ENCODE results near the gene PTPN6. TPM values are rescaled to one million over a fixed set of nuclear protein-coding genes. Genes with fewer than 3 reads are reported as not detected.

PTPN6 gene
- total RNA-seq, 1 donor from 2014 or later: 70.2 TPM

DNA sequence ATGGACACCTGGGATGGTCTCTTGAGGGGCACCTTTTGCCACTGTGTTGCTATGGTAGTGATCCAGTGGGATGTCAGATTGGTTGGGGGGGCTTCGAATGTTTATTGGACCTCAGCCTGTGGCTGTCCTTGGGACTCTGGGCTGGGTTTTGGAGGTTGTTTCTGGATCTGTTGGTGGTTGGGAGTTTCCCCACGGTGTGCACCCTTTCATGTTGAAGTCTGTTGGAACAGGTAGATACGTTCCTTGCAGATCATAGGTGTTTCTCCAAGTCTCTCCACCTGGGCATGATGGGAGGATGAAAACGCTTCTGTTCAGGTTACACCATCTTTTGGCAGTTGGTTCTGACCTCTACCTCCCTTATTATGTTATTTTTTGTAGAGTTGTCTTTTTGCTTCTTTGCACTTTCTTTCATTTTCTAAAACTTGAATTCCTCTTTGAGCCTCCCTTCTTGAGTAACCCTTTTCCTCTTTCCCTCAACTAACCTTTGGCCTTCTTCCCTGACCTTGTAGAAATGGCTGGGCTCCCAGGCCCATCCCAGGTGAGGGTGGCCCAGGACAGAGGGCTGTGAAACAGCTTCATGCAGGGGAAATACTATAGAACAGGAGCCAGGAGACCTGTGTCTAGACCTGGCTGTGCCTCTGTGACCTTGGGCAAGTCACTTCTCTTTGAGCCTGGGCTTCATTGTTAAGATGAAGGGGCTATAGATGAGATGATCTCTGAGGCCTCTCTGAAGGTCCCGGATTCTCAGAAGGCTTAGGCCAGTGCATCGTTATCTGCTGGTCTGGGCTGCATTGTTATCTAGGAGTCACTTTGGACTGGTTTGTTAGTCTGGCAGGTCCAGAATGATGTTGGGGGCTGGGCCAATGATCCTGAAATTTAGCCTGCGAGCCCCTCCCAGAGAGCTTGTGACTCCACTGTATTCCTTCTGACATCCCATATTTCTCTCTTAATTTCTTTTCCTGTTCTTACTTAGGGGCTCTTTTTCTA is 21.4 kb upstream of the PTPN6 start:
- H3K4me1 Mint-ChIP-seq (ENCODE audit: low read depth): peaks cover 57% of the 10 kb centered on the region
- no peak for DNase-seq (ENCODE audit: low spot score, unreplicated experiment)
- no peaks in the 10 kb centered on the region for H3K27me3 Mint-ChIP-seq
- H3K9me3 Mint-ChIP-seq (ENCODE audit: low read depth): no peaks in the 10 kb centered on the region
- peak overlapping the region; percentile 99 for H3K4me3 Mint-ChIP-seq (ENCODE audit: low read depth)
- H3K36me3 Mint-ChIP-seq (ENCODE audit: insufficient read depth): peaks cover 12% of the 10 kb centered on the region
- peak overlapping the region; percentile 95 for H3K27ac Mint-ChIP-seq
- TF ChIP-seq, protein P1, sequence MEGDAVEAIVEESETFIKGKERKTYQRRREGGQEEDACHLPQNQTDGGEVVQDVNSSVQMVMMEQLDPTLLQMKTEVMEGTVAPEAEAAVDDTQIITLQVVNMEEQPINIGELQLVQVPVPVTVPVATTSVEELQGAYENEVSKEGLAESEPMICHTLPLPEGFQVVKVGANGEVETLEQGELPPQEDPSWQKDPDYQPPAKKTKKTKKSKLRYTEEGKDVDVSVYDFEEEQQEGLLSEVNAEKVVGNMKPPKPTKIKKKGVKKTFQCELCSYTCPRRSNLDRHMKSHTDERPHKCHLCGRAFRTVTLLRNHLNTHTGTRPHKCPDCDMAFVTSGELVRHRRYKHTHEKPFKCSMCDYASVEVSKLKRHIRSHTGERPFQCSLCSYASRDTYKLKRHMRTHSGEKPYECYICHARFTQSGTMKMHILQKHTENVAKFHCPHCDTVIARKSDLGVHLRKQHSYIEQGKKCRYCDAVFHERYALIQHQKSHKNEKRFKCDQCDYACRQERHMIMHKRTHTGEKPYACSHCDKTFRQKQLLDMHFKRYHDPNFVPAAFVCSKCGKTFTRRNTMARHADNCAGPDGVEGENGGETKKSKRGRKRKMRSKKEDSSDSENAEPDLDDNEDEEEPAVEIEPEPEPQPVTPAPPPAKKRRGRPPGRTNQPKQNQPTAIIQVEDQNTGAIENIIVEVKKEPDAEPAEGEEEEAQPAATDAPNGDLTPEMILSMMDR (IDR thresholded peaks at IDR 0.05; ENCODE audit: unreplicated experiment): no peak

DNA sequence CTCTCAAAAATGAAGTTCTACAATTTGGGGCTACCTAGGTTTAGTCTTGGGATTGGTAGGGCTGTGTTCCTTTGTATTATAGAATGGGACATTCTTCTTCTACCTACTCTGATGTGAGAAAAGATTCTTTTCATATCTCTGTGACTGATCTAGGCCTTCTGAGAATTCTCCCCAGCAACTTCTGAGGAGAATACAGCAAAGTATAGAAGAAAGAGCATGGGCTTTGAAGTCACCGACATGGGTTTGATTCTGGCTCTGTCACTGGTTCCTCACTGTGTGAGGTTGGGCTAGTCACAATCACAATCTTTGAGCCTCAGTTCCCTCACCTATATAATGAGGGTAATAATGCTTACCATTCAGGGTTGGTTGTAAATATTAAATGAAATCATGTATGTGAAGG is 18.4 kb upstream of the PTPN6 start:
- H3K27ac Mint-ChIP-seq: peak overlapping the region; percentile 36
- TF ChIP-seq, protein P1 (IDR thresholded peaks at IDR 0.05; ENCODE audit: unreplicated experiment): no peak
- no peaks in the 10 kb centered on the region for H3K9me3 Mint-ChIP-seq (ENCODE audit: low read depth)
- H3K4me3 Mint-ChIP-seq (ENCODE audit: low read depth): no peak overlapping the region
- H3K4me1 Mint-ChIP-seq (ENCODE audit: low read depth): peaks cover 38% of the 10 kb centered on the region
- DNase-seq (ENCODE audit: low spot score, unreplicated experiment): no peak
- H3K27me3 Mint-ChIP-seq: no peaks in the 10 kb centered on the region
- peaks cover 29% of the 10 kb centered on the region for H3K36me3 Mint-ChIP-seq (ENCODE audit: insufficient read depth)

DNA sequence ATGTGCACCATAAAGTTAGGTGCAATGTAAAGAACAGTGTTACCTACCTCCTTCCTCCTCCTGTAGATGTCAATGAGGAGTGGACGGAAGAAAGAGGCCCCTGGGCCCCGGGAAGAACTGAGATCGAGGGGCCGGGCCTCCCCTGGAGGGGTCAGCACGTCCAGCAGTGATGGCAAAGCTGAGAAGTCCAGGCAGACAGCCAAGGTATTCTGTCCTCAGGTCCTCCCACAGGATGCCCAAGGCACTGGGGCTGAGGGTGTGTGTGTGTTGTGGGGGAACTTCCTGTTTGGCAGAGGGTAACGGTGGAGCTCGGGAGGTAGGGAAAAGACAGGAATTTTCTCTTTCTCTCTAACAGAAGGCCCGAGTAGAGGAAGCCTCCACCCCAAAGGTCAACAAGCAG is 17.0 kb upstream of the PTPN6 start:
- no peaks in the 10 kb centered on the region for H3K27me3 Mint-ChIP-seq
- no peaks in the 10 kb centered on the region for H3K9me3 Mint-ChIP-seq (ENCODE audit: low read depth)
- no peak overlapping the region for H3K4me3 Mint-ChIP-seq (ENCODE audit: low read depth)
- TF ChIP-seq, protein P1 (IDR thresholded peaks at IDR 0.05; ENCODE audit: unreplicated experiment): no peak
- no peak overlapping the region for H3K27ac Mint-ChIP-seq
- DNase-seq (ENCODE audit: low spot score, unreplicated experiment): no peak
- peaks cover 36% of the 10 kb centered on the region for H3K4me1 Mint-ChIP-seq (ENCODE audit: low read depth)
- H3K36me3 Mint-ChIP-seq (ENCODE audit: insufficient read depth): peaks cover 32% of the 10 kb centered on the region

DNA sequence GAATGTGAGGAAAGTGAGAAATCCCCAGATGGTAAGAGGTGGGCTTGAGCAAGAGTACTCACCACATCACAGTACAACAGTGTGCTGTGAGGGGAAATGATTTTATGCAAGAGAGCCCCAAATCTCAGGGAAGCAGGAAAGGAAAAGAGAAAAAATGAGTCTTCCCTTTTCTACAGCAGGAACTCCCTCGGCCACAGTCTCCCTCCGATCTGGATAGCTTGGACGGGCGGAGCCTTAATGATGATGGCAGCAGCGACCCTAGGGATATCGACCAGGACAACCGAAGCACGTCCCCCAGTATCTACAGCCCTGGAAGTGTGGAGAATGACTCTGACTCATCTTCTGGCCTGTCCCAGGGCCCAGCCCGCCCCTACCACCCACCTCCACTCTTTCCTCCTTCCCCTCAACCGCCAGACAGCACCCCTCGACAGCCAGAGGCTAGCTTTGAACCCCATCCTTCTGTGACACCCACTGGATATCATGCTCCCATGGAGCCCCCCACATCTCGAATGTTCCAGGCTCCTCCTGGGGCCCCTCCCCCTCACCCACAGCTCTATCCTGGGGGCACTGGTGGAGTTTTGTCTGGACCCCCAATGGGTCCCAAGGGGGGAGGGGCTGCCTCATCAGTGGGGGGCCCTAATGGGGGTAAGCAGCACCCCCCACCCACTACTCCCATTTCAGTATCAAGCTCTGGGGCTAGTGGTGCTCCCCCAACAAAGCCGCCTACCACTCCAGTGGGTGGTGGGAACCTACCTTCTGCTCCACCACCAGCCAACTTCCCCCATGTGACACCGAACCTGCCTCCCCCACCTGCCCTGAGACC is 15.6 kb upstream of the PTPN6 start:
- Mint-ChIP-seq H3K4me1 (ENCODE audit: low read depth) (peaks cover 24% of the 10 kb centered on the region), H3K27me3 (no peaks in the 10 kb centered on the region), H3K27ac (peak overlapping the region; percentile 14), H3K9me3 (ENCODE audit: low read depth) (no peaks in the 10 kb centered on the region), H3K36me3 (ENCODE audit: insufficient read depth) (peaks cover 42% of the 10 kb centered on the region), H3K4me3 (ENCODE audit: low read depth) (no peak overlapping the region)
- no peak for DNase-seq (ENCODE audit: low spot score, unreplicated experiment)
- TF ChIP-seq, protein P1 (IDR thresholded peaks at IDR 0.05; ENCODE audit: unreplicated experiment): no peak

DNA sequence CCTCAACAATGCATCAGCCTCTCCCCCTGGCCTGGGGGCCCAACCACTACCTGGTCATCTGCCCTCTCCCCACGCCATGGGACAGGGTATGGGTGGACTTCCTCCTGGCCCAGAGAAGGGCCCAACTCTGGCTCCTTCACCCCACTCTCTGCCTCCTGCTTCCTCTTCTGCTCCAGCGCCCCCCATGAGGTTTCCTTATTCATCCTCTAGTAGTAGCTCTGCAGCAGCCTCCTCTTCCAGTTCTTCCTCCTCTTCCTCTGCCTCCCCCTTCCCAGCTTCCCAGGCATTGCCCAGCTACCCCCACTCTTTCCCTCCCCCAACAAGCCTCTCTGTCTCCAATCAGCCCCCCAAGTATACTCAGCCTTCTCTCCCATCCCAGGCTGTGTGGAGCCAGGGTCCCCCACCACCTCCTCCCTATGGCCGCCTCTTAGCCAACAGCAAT is 14.9 kb upstream of the PTPN6 start:
- H3K36me3 Mint-ChIP-seq (ENCODE audit: insufficient read depth): peaks cover 45% of the 10 kb centered on the region
- TF ChIP-seq, protein P1 (IDR thresholded peaks at IDR 0.05; ENCODE audit: unreplicated experiment): no peak
- no peak for DNase-seq (ENCODE audit: low spot score, unreplicated experiment)
- H3K4me3 Mint-ChIP-seq (ENCODE audit: low read depth): peak overlapping the region; percentile 75
- H3K9me3 Mint-ChIP-seq (ENCODE audit: low read depth): no peaks in the 10 kb centered on the region
- no peaks in the 10 kb centered on the region for H3K27me3 Mint-ChIP-seq
- H3K4me1 Mint-ChIP-seq (ENCODE audit: low read depth): peaks cover 20% of the 10 kb centered on the region
- peak overlapping the region; percentile 78 for H3K27ac Mint-ChIP-seq
